Measurements from ENCODE around the gene RRP12.

DNA sequence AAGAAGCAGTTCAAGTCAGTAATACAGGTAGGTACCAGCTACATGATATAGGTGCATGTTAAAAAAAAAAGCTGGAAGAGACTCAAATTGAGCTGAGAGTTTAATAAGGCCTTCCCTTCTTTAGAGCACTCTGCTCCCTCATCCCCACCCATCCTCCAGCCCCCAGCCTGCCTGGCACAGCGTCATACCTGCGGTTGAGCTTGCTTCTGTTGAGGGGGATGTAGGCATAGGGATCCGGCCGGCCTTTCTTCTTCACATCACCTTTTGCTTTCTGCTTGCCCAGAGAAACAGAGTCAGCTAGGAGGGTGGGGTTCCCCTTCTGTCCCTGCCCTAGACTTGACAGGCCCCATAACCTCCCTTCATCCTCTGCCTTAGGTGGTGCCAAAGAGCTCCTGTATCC lies 42.8 kb downstream of the RRP12 start:
- TF ChIP-seq, protein P1, sequence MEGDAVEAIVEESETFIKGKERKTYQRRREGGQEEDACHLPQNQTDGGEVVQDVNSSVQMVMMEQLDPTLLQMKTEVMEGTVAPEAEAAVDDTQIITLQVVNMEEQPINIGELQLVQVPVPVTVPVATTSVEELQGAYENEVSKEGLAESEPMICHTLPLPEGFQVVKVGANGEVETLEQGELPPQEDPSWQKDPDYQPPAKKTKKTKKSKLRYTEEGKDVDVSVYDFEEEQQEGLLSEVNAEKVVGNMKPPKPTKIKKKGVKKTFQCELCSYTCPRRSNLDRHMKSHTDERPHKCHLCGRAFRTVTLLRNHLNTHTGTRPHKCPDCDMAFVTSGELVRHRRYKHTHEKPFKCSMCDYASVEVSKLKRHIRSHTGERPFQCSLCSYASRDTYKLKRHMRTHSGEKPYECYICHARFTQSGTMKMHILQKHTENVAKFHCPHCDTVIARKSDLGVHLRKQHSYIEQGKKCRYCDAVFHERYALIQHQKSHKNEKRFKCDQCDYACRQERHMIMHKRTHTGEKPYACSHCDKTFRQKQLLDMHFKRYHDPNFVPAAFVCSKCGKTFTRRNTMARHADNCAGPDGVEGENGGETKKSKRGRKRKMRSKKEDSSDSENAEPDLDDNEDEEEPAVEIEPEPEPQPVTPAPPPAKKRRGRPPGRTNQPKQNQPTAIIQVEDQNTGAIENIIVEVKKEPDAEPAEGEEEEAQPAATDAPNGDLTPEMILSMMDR (IDR thresholded peaks at IDR 0.05): no peak
- no peak for TF ChIP-seq EZH2phosphoT487 (IDR thresholded peaks at IDR 0.05)
- TF ChIP-seq EZH2 (IDR thresholded peaks at IDR 0.05): no peak

Measured in neural progenitor cell (in vitro differentiated cells).